Calu3 (cell line): ENCODE results near the gene SLC8A1. TPM values are rescaled to one million over a fixed set of nuclear protein-coding genes. Genes with fewer than 3 reads are reported as not detected.

Experiments
- BruUV-seq: library from RNA; stranded (reverse); fragments of 400-500 nt; replicated peaks from 2 replicates; lab custom pipeline; 2021; lab: Mats Ljungman, UMichigan
- CTCF ChIA-PET: fragments of 300-600 bp; sonication (Branson Sonifier 250); formaldehyde crosslinking; loops from one replicate; lab custom pipeline; 2022; ENCODE audit warnings: antibody characterized with exemption; lab: Charles Lee
- DNase-seq: peaks from one replicate; pipeline ENCODE4 v3.0.0; 2022
- H3K27ac Mint-ChIP-seq: one replicate; pipeline ENCODE4 v1.8.0; 2022; ENCODE audit warnings: mixed read lengths; ENCODE audit not compliant: unreplicated experiment
- H3K27me3 Mint-ChIP-seq: one replicate; pipeline ENCODE4 v1.8.0; 2022; ENCODE audit warnings: mixed read lengths; ENCODE audit not compliant: unreplicated experiment
- H3K36me3 Mint-ChIP-seq: one replicate; pipeline ENCODE4 v1.8.0; 2022; ENCODE audit warnings: mild to moderate bottlenecking, moderate library complexity, mixed read lengths; ENCODE audit not compliant: insufficient read depth, unreplicated experiment
- H3K4me1 Mint-ChIP-seq: one replicate; pipeline ENCODE4 v1.8.0; 2022; ENCODE audit warnings: mild to moderate bottlenecking, low read depth, mixed read lengths; ENCODE audit not compliant: unreplicated experiment
- H3K4me3 Mint-ChIP-seq: one replicate; pipeline ENCODE4 v1.8.0; 2022; ENCODE audit warnings: mild to moderate bottlenecking, low read depth, moderate library complexity, mixed read lengths; ENCODE audit not compliant: unreplicated experiment
- H3K9me3 Mint-ChIP-seq: one replicate; pipeline ENCODE4 v1.8.0; 2022; ENCODE audit warnings: low read depth, mixed read lengths; ENCODE audit not compliant: unreplicated experiment
- intact Hi-C: fragments of 100-400 bp; cut with micrococcal nuclease; formaldehyde crosslinking; loops from one replicate; pipeline ENCODE4 v1.10.0; 2022; ENCODE audit not compliant: unreplicated experiment
- total RNA-seq: library from RNA; stranded (reverse); gene quantifications from 2 replicates; pipeline ENCODE4 v1.2.3, GENCODE V29; 2022
- TF ChIP-seq, protein P1 (sequence below): fragments of 200-600 bp; IDR thresholded peaks from one replicate; pipeline ENCODE4 v1.8.0; 2022; ENCODE audit warnings: antibody characterized with exemption; ENCODE audit not compliant: unreplicated experiment

The SLC8A1 gene
- total RNA-seq, 1 experiment from 2014 or later: 0.05 TPM

DNA sequence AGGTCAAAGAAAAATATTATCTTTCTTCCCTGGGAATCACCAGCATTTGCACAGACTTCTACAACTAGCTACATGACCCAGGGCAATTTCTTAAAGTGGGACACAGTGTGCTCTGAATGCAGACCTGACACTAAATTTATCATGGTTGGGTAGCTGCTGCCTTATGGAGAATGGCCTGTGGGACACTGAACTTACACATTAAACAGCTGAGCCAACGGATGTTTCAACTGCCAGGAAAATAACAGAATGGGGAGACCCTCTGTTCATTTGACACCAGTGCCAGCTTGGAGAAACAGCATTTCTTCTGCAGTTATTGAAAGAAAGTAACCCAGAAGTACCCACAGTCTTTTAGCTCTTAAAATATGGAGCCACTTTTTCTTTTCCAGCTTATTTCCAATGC lies 54.1 kb downstream of the SLC8A1 start:
- no peak overlapping the region for H3K27ac Mint-ChIP-seq
- no peak overlapping the region for H3K4me3 Mint-ChIP-seq
- intact Hi-C loops: no loop called here
- TF ChIP-seq, protein P1, sequence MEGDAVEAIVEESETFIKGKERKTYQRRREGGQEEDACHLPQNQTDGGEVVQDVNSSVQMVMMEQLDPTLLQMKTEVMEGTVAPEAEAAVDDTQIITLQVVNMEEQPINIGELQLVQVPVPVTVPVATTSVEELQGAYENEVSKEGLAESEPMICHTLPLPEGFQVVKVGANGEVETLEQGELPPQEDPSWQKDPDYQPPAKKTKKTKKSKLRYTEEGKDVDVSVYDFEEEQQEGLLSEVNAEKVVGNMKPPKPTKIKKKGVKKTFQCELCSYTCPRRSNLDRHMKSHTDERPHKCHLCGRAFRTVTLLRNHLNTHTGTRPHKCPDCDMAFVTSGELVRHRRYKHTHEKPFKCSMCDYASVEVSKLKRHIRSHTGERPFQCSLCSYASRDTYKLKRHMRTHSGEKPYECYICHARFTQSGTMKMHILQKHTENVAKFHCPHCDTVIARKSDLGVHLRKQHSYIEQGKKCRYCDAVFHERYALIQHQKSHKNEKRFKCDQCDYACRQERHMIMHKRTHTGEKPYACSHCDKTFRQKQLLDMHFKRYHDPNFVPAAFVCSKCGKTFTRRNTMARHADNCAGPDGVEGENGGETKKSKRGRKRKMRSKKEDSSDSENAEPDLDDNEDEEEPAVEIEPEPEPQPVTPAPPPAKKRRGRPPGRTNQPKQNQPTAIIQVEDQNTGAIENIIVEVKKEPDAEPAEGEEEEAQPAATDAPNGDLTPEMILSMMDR: no peak
- H3K27me3 Mint-ChIP-seq: no peaks in the 10 kb centered on the region
- no peaks in the 10 kb centered on the region for H3K36me3 Mint-ChIP-seq
- DNase-seq: no peak
- H3K9me3 Mint-ChIP-seq: peaks cover 3% of the 10 kb centered on the region
- BruUV-seq: no TSS peak
- CTCF ChIA-PET: interaction anchor here (0.5 kb wide), 1 partner anchor 590 kb away, joined by 13 read pairs; no protein-coding TSS in a partner anchor
- H3K4me1 Mint-ChIP-seq: peaks cover 45% of the 10 kb centered on the region

GRCh38 chr2:40396124-40396523 lies 55.8 kb downstream of the SLC8A1 start:
- BruUV-seq: no TSS peak
- CTCF ChIA-PET: no interaction called here
- peaks cover 3% of the 10 kb centered on the region for H3K9me3 Mint-ChIP-seq
- DNase-seq: no peak
- no peaks in the 10 kb centered on the region for H3K36me3 Mint-ChIP-seq
- H3K27me3 Mint-ChIP-seq: no peaks in the 10 kb centered on the region
- intact Hi-C loops: no loop called here
- peaks cover 29% of the 10 kb centered on the region for H3K4me1 Mint-ChIP-seq
- no peak overlapping the region for H3K27ac Mint-ChIP-seq
- TF ChIP-seq, protein P1: no peak
- no peak overlapping the region for H3K4me3 Mint-ChIP-seq

DNA sequence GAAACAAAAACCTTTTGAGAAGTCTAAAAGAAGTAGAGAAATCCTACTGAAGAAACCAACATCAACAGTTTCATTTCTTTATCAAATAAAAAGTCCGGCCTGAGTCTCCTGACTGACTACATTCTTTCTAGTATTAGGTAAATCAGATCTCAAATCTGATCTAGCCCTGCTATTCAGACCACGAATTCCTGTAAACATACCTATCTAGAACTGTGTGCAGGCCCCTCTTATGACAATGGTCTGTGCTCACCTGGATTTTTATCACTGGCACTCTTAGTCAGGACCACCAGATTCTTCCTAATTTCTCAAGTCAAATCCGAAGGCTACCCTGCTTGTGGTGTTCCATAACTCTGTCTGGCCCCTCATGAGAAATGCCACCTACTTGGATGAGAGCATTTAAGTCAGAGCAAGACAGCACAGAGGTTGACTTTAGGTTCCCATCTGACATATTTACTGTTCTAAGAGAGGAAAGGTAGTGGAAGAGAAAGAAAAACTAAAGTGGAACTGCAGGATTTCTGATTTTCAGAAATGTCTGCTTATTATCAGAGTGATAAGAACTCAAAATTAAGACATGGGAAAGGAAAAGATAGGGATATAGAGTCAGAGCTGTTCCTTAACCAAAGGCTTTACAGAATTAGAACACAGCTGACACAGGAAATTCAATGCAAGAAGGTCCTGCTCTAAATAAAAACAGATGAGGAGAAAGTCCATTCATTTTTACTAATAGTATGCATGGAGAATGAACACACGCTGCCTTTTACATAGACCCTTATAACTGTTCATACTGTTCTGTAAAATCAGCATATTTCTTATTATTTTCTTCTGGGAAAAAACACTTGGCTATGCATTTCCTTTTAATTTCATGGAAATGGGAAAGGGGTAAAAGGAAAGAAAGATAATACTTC lies 56.5 kb downstream of the SLC8A1 start:
- H3K4me3 Mint-ChIP-seq: no peak overlapping the region
- no peak overlapping the region for H3K27ac Mint-ChIP-seq
- CTCF ChIA-PET: no interaction called here
- no peaks in the 10 kb centered on the region for H3K27me3 Mint-ChIP-seq
- peaks cover 22% of the 10 kb centered on the region for H3K4me1 Mint-ChIP-seq
- no TSS peak for BruUV-seq
- DNase-seq: no peak
- peaks cover 3% of the 10 kb centered on the region for H3K9me3 Mint-ChIP-seq
- no peaks in the 10 kb centered on the region for H3K36me3 Mint-ChIP-seq
- TF ChIP-seq, protein P1: no peak
- intact Hi-C loops: no loop called here

- CTCF ChIA-PET: no interaction called here
- H3K36me3 Mint-ChIP-seq: no peaks in the 10 kb centered on the region
- DNase-seq: no peak
- TF ChIP-seq, protein P1: no peak
- intact Hi-C loops: no loop called here
- H3K27ac Mint-ChIP-seq: no peak overlapping the region
- BruUV-seq: no TSS peak
- no peak overlapping the region for H3K4me3 Mint-ChIP-seq
- no peaks in the 10 kb centered on the region for H3K27me3 Mint-ChIP-seq
- H3K9me3 Mint-ChIP-seq: no peaks in the 10 kb centered on the region
- H3K4me1 Mint-ChIP-seq: peaks cover 17% of the 10 kb centered on the region
Observed at GRCh38 chr2:40394597-40394996, 57.3 kb downstream of the SLC8A1 start.
